Pancreas (tissue), 10 donors: ENCODE data around the gene STX11. TPM values are rescaled to one million over a fixed set of nuclear protein-coding genes. Genes with fewer than 3 reads are reported as not detected.

ENCODE experiments used
- ATAC-seq, 4 donors: fragments of 200-7000 bp; cut with Tn5 transposase; one replicate each; pipeline versions ENCODE4 v1.8.0 to v1.9.1; 2020; ENCODE audit warnings: mild to moderate bottlenecking in 4 of 4, moderate library complexity in 4 of 4
- DNase-seq, 6 donors: peaks; one replicate each; pipeline ENCODE4 v3.0.0-alpha.2; 2020
- FAIRE-seq: peaks from 2 replicates; lab custom pipeline; 2012; peaks lifted over from hg19 to GRCh38; lab: Jason Lieb, UNC
- H3K27ac ChIP-seq, 4 donors: fragments of 200-600 bp; sonication (generic); 1 replicate in 3 of 4; 2 replicates in 1 of 4; pipeline versions ENCODE4 v1.5.0 to v1.8.0; 2020
- H3K27me3 ChIP-seq, 4 donors: fragments of 200-600 bp; one replicate each; pipeline ENCODE4 v1.8.0; 2021
- H3K36me3 ChIP-seq, 3 donors: fragments of 200-600 bp; sonication (generic) in 1 of 3; one replicate each; pipeline versions ENCODE4 v1.5.0 to v1.8.0; 2020 to 2021
- H3K4me1 ChIP-seq, 3 donors: fragments of 200-600 bp; one replicate each; pipeline ENCODE4 v1.8.0; 2021
- H3K4me3 ChIP-seq, 4 donors: fragments of 200-600 bp; sonication (generic) in 2 of 4; one replicate each; pipeline versions ENCODE4 v1.5.0 to v1.8.0; 2020 to 2021
- H3K9me3 ChIP-seq, 4 donors: fragments of 200-600 bp; one replicate each; pipeline ENCODE4 v1.8.0; 2021
- CTCF ChIP-seq, 4 donors: fragments of 200-600 bp; sonication (generic) in 3 of 4; IDR thresholded peaks; one replicate each; pipeline versions ENCODE4 v1.5.0 to v1.8.0; 2021; ENCODE audit warnings: antibody characterized with exemption in 4 of 4
- WGBS, 2 donors: extraction: QIAGEN DNeasy Blood & Tissue Kit; methylation state at CpG; one replicate each; pipeline ENCODE4 v1.1.7; 2013; 5-methylcytosine and 5-hydroxymethylcytosine counted together
- intact Hi-C, 3 donors: fragments of 100-400 bp; cut with DNase I; formaldehyde crosslinking; loops; one replicate each; pipeline versions ENCODE4 v1.11.1 to v1.14.2; 2022
- polyA plus RNA-seq, 2 donors: library from polyadenylated mRNA; stranded (reverse); fragments of 200-250 nt; gene quantifications; one replicate each; pipeline ENCODE4 v1.2.3, GENCODE V29; 2013
- total RNA-seq, 6 donors: library from RNA; stranded (reverse); fragmentation: NEBNext Ultra II Directional in 4 of 6; extraction: Animal tissue kit (Norgen Biotek cat#: 25700) in 4 of 6; gene quantifications; one replicate each; pipeline versions ENCODE4 v1.2.1 to v1.2.4, GENCODE V29; 2021 to 2023
- donor health status: healthy with polysubstance abuse.
- donor health status: DM: no; HTN: no; CAD: no; lungs with moderate emphysema.
- donor health status: DM: no; HTN: no; CAD: no.
- donor health status: control.
- donor health status: control.
- donor health status: Bipolar disorder and iron deficiency.
- donor health status: DM: yes; HTN: yes; CAD: no.
- donor health status: DM: no; HTN: no; CAD: no.
- donor health status: DM: no; HTN: no; CAD: no.
- donor health status: DM: yes; HTN: yes; CAD: no.

STX11 gene
- total and polyA plus RNA-seq, 8 donors = 0.47 to 2.6 (median 1.1) TPM

GRCh38 chr6:144193181-144193580 lies 42.9 kb downstream of the STX11 start:
- intact Hi-C loops = no loop called here
- no peak for DNase-seq
- no peak for ATAC-seq
- no peaks in the 10 kb centered on the region for H3K4me1 ChIP-seq
- no peaks in the 10 kb centered on the region for H3K36me3 ChIP-seq
- 92 to 94% methylated on average over 2 of the region's 2 CpGs for WGBS, 2 donors
- FAIRE-seq = no peak
- no peak overlapping the region for H3K27ac ChIP-seq
- no peaks in the 10 kb centered on the region for H3K9me3 ChIP-seq
- no peaks in the 10 kb centered on the region for H3K27me3 ChIP-seq
- H3K4me3 ChIP-seq = no peak overlapping the region
- TF ChIP-seq CTCF (IDR thresholded peaks at IDR 0.05) = no peak

- 68 to 74% methylated on average over 7 of the region's 7 CpGs for WGBS, 2 donors
- FAIRE-seq = no peak
These were observed 44.0 kb downstream of the STX11 start for GRCh38 chr6:144194293-144194810.

GRCh38 chr6:144195671-144196270 lies 45.5 kb downstream of the STX11 start:
- H3K4me3 ChIP-seq = no peak overlapping the region
- H3K27ac ChIP-seq = no peak overlapping the region
- no peaks in the 10 kb centered on the region for H3K9me3 ChIP-seq
- no peaks in the 10 kb centered on the region for H3K27me3 ChIP-seq
- FAIRE-seq = no peak
- no peak for DNase-seq
- 55 to 60% methylated on average over 3 of the region's 3 CpGs for WGBS, 2 donors
- intact Hi-C loops = no loop called here
- H3K36me3 ChIP-seq = no peaks in the 10 kb centered on the region
- no peak for TF ChIP-seq CTCF (IDR thresholded peaks at IDR 0.05)
- H3K4me1 ChIP-seq = no peaks in the 10 kb centered on the region
- no peak for ATAC-seq

More at GRCh38 chr6:144194293-144194810, 44.0 kb downstream of the STX11 start:
- Histone ChIP-seq H3K4me1 (no peaks in the 10 kb centered on the region), H3K4me3 (no peak overlapping the region), H3K27me3 (no peaks in the 10 kb centered on the region), H3K36me3 (no peaks in the 10 kb centered on the region), H3K9me3 (no peaks in the 10 kb centered on the region), H3K27ac (no peak overlapping the region)
- TF ChIP-seq CTCF (IDR thresholded peaks at IDR 0.05) = no peak
- ATAC-seq (no peak), DNase-seq (no peak)
- intact Hi-C loops = no loop called here

- Histone ChIP-seq H3K4me1 (no peaks in the 10 kb centered on the region), H3K4me3 (no peak overlapping the region), H3K36me3 (no peaks in the 10 kb centered on the region), H3K9me3 (no peaks in the 10 kb centered on the region), H3K27me3 (no peaks in the 10 kb centered on the region), H3K27ac (no peak overlapping the region)
- no peak for TF ChIP-seq CTCF (IDR thresholded peaks at IDR 0.05)
- DNase-seq (no peak), ATAC-seq (no peak), FAIRE-seq (no peak)
- intact Hi-C loops = no loop called here
- WGBS, 2 donors = 65 to 66% methylated on average over 3 of the region's 3 CpGs
These were observed 47.6 kb downstream of the STX11 start for GRCh38 chr6:144197919-144198318.

- no peak for FAIRE-seq
These were observed 52.7 kb downstream of the STX11 start for GRCh38 chr6:144202879-144203468.

More at GRCh38 chr6:144202879-144203468, 52.7 kb downstream of the STX11 start:
- 70 to 78% methylated on average over 3 of the region's 3 CpGs for WGBS, 2 donors
- no peaks in the 10 kb centered on the region for H3K4me1 ChIP-seq
- H3K27ac ChIP-seq = no peak overlapping the region
- no peak overlapping the region for H3K4me3 ChIP-seq
- no peak for ATAC-seq
- DNase-seq = no peak
- no peak for TF ChIP-seq CTCF (IDR thresholded peaks at IDR 0.05)
- H3K27me3 ChIP-seq = no peaks in the 10 kb centered on the region
- H3K36me3 ChIP-seq = no peaks in the 10 kb centered on the region
- intact Hi-C loops = no loop called here
- no peaks in the 10 kb centered on the region for H3K9me3 ChIP-seq
